ENCODE measurements around the gene ALOX15B.
"Not testable (repeated sequence)": the region's sequence is repeated elsewhere in the genome, so short reads cannot be mapped to it uniquely, and the experiment has no call there.

Gene ALOX15B

DNA sequence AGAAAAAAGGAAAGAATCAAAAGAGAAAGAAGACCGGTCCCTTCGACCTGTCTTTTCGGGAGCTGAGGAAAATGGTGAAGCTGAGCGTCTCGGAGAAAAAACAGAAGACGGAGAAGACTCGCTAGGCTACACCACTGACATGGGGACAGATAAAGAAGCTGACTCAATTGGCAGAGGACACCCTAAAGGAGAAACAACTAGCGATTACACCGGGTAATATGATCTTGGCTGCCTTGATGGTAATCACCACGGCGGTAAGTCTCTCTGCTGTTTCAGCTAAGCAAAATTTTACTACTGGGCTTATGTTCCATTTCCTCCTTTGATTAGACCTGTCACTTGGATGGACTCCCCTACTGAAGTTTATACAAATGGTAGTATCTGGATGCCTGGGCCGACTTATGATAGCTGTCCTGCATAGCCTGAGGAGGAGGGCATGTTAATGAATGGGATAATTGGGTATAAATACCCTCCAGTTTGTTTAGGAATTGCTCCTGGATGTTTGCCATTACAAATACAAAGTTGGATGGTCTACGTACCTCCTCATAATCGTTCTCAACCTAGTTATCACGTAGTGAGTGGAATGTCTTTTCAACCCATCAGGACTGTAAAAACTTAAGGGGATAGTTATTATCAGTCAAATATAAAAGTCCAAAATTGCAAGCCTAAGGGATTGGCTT, 24.1 kb downstream of the ALOX15B start:
- DNase-seq (ENCODE audit: low spot score), result no peak

DNA sequence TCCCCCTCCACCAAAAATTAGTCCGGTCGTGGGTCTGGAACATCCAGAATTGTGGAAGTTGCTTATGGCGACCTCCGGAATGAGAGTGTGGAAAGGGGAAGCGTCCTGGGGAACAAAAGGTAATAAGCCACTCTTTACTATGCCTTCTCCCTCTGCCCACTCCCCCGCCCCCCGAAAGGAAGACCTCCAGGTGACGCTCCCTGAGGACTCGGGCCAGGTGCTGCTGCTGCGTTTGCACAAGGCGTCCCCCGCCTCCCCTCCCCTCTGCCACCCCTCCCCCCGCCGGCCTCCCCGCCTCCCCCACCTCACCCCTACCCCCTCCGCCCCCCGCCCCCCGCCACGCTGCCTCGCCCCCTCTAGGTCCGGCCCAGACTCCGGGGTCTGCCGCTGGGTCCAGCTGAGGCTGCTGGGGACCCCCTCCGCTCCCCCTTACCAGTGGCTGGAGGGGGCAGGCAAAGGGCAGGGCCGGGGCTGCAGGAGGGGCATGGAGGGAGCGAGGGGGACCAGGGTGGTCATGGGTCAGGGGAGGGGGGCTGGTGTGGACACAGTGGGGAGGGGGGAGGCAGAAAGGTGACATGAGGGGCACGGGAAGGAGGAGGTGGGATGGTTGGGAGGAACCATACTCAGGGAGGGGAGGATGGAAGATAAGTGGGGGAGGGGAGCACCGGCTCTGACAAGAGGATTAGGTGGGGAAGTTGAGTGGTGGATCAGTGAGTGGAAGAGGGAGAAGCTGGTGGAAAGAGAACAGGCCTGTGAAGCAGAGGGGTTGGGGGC, 25.1 kb downstream of the ALOX15B start:
- no peak for DNase-seq (ENCODE audit: low spot score)

DNA sequence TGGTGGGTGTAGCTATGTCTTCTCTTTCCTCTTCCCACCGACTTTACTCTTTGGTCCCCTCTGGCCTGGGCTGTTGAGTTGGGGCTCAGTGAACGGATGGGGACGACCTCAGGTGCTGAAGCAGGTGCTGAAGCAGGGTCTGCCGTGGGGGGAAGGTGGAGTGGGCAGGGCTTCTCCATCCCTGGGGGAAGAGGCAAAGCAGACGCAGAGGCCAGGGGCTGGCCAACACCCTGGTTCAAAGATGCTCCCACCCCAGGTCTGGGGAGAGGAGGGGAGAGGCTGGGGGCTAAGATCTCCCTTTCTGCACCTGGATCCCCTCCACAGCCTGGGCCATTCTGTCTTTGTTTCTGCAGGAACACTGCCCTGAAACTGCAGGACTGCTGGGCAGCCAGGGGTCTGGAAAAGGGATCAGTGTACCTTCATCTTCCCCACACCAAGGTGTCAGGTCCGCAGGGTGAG, 25.7 kb downstream of the ALOX15B start:
- no peak for DNase-seq (ENCODE audit: low spot score)

DNA sequence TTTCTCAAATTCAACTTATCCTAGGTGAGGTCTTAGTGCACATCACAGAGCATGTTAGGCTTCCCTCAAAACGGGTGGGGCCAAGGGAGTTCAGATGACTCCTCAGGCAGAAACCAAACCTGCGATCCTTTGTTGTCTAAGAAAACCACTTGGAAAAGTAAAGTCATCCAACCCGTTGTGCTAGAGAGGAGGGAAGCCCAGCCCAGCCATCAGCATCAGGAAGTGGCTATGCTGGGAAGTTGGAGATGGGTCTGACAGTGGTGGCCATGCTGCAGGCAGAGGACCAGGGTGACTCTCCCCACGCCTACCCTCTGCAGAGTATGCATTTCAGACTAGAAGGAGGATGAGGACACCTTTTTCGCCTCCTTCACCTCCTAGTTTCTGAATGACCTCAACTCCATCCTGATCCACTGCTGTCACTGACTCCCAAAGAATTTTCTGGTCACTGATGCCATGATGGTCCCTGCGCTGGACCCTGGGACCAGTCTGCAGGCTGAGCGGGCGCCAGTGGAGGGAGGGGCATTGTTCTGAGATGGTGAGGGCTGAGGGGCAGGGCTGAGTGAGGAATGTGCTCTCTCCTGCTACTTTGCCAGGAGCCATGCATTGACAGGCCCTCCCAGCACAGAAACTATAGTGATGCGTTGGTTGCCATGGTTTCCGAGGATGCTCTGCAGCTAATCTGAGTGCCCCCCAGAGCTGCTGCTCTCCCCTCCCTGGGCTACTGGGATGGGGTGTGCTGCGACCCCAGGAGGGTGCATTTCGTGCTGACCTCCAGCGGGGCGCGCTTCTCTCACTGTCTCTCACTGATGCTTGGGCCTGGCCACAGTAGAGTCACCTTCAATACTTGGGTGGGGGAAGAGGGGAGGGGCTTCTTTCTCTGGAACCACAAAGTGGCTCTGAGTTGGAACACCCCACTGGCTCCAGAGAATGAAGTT, 28.2 kb downstream of the ALOX15B start:
- no peak for DNase-seq (ENCODE audit: low spot score)

DNA sequence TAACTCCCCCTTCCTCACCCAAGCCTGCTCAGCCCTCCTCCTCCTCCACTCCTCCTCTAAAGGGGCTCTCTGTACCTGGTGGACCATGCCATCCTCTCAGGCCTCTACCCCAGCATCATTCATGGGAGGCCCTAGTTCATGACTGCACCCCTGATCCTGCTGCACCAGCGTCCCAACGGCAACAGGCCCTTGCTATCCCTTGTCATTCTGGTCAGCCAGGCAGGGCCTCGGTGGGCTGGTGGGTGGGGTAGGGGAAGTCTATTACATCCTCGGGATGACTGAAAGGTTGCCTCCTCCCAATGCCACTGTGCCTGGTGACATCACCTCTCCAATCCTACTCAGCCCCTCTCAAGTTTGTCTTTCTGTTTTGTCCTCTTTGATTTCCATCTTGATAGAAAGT, 28.9 kb downstream of the ALOX15B start:
- DNase-seq (ENCODE audit: low spot score), result no peak

DNA sequence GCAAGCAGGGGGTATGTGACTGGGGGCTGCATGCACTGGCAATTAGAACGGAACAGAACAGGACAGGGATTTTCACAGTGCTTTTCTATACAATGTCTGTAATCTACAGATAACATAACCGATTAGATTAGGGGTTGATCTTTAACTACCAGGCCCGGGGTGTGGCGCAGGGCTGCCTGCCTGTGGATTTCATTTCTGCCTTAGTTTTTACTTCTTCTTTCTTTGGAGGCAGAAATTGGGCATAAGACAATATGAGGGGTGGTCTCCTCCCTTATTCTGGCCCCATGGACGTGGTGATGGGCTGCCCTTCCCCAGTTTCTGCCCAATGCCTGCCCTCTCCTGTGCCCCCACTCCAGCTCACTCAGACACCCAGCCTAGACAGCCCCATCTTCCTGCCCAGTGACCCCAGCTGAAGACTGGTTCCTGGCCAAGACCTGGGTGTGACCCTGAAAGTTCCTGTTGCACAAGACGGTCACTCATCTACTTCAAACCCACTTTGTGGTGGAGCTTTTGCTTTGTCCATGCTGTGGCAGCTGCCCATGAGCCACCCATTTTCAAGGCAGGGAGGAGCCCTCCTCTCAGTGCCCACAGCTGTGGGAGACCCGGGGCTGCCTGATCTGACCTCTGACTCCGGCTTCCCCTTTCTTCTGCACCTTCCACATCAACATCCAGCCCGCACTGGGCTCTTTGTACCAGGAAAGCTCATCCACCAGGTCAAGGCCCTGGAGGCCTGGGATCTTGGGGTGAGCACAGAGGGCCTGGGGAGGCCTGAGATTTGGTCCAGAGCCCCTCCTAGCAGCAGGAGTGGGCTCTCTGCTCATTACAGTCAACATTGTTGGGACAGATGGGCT, 30.1 kb downstream of the ALOX15B start:
- no peak for DNase-seq (ENCODE audit: low spot score)

DNA sequence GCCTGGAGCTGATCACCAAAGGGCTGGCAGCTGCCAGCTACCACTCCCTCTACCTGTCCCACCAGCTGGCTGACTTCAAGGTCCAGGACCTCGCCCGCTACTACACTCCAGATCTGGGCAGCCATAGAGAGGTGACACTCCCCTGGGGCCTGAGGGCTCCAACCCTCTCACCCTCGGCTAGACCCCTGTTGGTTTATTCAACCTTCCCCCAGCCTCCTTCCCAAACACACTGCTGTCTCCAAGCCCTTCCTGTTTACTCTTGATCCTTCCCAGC, 30.7 kb downstream of the ALOX15B start:
- no peak for DNase-seq (ENCODE audit: low spot score)

DNA sequence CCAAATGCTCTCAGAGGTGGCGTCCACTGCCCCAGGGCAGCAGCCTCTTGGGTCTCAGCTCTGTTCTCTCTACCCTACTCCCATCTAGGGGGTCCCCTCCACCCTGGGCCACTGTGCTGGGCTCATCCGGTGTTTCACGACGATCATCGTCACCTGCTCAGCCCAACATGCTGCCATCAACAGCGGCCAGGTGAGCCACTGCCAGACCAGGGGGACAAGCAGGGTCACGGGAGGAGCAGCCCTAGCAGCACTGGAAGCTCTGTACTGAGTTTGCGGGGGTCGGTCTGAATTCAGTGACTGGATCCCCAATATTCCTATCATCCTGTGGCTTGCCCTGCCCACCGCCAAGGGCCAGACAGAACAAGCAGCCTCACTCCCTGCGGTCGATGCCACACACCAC, 32.6 kb downstream of the ALOX15B start:
- DNase-seq (ENCODE audit: low spot score), result no peak

DNA sequence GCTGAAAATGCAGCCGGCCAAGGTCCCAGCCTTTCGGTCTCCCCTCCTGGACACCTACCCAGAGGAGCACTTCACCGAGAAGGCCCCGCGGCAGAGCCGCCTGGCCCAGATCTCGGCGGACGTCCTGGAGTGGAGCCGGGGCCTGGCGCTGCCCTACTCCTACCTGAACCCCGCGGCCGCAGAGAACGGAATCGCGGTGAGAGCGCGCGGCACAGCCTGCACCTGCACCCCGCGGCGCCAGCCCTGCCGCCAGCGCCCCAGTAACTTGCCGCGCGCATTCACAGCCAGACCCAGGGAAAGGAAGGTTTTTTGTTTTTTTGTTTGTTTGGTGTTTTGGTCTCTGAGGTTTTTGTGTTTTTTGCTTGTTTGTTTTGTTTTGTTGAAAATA, 33.5 kb downstream of the ALOX15B start:
- no peak for DNase-seq (ENCODE audit: low spot score)

DNA sequence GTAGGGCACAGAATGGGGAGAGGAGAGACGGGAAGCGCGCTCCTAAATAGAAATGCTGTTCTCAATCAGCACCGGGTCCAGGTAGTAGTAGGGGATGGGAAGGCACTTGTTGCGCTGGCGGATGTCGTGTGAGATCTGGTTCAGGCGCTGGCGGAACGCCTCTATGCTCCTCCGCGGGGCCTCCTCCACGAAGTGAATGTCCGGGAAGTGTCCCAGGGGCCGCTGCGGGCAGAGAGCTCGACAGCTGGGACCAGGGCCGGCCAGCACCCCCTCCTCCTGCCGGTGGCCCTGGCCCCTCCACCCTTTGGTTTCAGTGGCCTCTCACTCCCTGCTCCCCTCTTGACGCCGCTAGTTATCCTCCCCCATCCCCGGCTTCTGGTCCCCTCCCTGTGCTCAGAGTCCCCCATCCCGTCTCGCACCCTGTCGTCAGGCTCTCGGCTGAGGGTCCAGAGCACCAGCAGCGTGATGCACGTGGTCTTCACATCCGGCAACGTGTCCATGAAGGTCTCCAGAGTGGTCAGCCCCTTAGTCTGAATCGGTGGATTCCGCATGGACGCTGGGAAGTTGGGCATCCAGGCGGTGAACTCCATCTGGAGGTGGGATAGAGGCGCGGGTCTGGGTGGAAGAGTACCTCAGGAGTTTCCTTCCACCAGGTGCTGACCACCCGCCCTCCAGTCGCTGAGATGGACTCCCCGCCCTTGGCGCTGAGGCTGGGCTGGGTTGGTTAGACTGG, 34.0 kb downstream of the ALOX15B start:
- DNase-seq (ENCODE audit: low spot score), result peak; percentile 15

DNA sequence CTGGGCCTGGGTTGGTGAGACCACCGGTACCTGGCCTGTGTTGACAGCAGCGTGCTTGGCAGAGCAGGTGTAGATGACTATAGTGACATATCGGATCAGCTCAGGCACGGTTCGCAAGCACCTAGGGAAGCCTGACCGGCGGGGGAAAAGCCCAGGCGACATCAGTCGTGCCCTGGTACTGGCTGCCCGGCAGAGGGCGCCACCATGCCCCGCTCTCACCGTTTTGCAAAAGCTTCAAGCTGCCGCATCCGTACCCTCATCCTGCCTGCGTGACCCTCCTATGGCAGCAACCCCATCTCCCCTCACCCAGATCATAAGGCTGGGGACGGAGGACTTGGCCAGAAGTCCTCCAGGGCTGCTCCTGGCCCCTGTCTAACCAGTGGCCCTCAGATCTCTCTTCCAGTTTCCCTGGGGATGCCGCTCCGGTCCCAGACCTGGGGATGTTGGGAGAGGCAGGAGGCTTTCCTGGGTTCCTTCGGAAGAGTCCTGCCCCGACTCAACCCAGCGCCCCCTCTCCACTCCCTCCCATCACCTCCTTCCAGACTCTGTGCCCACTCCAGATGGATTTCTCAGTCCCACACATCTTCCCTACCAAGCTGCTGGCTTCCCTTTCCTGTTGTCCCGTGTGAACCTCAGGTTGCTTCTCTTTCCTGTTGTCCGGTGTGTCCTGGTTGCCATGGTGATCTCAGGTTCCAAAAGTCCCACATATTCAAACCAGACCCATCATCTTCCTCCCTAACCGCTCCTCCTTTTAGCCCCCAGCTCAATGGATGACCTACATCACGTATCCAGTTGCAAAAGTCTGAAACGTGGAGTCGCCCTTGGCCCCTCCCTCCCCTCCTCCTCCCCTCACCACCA, 35.0 kb downstream of the ALOX15B start:
- peak; percentile 84 for DNase-seq (ENCODE audit: low spot score)

DNA sequence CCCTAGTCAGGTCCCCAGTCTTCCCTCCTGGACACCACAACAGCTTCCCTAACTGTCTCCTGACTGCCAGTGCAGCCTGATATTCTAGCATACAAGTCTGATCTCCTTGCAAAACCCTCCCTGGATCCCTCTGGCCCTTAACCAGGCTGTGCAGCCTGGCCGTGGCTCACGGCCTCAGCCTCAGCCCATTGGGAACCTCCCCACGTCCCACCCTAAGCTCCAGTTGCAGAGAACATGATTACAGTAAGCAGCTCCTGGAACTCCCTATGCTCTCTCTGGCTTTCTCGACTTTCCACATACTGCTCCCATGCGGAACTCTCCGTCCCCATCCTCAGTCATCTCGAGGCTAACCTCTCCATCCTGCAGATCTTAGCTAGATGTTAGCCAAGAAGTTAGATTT, 35.7 kb downstream of the ALOX15B start:
- no peak for DNase-seq (ENCODE audit: low spot score)

DNA sequence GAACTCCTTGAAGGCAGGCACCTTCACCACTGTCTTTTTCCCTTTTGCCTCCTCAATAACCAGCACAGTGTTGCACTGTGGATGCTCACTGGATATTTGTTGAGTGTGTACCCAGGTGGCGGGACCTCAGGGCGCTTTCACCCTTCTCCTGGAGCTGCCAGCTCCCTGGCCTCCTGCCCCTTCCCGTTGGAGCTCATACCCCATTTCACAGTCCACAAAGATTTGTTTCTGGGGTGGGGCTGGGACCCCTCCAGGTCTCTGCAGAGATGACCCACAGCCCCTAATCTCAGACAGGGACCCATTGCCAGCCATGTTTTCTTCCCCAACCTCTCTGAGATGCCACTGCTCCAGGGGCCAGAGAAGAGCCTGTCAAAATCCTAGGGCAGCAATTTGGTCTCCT, 36.2 kb downstream of the ALOX15B start:
- DNase-seq (ENCODE audit: low spot score), result no peak

DNA sequence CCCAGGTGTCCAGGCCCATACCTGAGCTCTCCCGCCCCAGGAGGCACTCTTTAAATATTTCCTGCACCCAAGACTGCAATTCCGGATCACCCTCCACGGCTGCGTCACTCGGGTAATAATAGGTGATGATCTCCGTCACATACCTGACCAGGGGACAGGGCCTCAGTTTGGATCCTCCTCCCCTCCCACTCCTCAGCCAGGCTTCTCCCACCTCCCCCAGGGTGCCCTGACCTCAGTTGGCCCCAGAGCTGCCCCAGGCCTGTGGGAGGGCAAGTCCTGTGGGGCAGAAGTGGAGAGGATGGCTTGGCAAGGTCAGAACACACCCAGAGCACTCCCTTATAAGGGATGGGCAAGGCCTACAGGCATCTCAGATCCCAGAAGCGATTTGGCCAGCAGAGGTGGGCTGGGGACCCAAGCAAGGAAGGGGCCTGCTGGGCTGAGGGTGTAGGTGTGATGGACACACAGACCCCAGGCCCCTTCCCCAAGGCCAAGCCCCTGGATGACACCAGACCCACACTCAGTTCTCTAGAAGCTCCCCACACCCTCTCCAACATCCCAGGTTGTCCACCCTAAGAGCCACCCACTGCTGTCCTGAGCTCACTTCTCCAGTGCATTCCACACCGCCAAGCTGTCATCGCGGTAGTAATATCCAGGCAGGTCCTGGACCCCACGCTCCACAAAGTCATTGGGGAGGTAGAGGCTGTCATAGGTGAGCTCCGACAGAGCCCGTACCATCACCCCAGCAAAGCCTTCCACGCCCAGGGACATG, 36.9 kb downstream of the ALOX15B start:
- no peak for DNase-seq (ENCODE audit: low spot score)

DNA sequence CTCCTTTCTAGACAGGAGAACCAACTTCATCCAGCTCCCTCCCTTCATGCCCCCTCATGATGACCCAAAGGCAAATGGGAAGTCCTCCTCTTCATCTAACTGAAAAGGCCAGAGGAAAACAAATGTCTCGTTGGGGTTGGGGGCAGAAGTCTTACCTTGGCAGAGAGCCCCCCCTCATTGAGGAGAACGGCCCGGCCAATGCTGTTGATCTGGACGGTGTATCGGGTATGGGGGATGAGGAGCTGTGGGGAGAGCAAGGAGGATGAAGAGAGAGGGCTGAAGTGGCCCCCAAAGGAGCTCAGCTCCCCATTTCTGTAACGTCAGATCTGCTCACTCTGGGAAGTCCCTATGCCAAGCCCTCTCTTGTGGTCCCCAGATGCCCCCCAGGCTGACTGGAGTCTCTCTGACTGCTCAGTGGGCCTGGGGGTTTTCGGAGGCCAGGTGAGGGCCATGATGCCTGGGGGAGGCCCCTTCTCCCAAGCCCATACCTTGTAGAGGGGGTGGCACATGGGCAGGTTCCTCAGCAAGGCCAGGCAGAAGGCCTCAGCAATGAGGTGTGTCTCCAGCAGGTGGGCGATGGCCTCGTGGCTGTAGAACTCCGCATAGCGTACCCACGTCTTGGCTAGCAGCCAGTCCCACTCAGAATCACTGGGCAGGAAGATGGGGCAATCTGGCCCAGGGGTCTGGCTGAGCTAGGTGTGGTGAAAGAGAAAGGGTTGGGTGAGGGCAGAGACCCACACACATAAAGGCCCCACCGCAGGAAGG, 37.8 kb downstream of the ALOX15B start:
- no peak for DNase-seq (ENCODE audit: low spot score)

DNA sequence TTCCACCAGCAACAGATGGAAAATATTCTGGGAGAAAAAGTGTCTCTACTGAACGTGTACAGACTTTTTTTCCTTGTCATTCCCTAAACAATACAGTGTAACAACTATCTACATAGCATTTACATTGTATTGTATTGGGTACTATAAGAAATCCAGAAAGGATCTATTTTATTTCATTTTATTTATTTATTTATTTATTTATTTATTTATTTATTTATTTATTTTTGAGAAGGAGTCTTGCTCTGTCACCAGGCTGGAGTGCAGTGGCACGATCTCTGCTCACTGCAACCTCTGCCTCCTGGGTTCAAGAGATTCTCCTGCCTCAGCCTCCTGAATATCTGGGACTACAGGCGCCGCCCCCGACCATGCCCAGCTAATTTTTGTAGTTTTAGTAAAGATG, 39.1 kb downstream of the ALOX15B start:
- not testable (repeated sequence) for DNase-seq (ENCODE audit: low spot score)

DNA sequence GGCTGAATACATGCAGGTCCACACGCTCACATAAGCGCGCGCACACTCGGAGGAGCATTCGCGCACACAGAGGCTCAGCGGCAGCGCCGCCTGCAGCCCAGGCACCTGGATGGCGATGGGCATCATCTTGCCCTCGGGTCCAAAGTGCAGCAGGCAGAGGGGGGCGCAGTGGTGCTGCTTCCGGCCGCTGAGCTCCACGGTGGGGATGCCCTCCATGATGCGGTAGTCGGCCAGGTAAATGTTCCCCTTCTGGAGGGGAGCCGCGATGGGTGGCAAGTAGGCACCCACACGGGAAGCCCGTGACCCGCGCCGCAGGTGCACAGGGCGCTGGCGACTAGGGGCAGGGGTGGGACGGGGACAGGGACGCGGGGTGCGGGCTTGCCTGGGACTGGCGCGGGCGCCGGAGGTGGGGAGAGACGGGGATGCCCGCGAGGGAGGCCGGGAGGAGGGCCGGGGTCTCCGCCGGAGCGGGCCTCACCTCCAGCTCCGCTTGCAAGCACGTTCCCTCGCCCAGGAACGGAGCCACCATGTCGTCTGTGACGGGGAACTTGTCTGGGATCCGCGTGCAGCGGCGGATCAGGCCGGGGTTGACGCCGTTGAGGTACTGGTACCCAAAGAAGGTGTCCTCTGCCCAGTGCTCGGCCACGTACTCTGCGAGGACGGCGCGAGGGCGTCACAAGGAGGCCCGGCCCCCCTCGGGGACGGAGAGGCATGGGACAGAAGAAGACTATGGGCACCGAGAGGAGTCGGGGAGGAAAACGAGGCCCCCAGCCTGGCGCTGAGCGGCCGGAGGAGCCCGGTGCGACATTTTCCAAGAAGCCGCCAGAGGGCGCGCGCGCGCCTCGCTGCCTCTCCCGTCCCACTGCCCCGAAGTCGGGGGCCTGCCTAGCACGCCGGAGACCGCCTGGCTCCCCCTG, 40.7 kb downstream of the ALOX15B start:
- peak; percentile 80 for DNase-seq (ENCODE audit: low spot score)

Measured in CD4-positive, alpha-beta T cell treated with Interleukin-6 at 100 ng/mL for 8 hours (primary cell).